SHP77 treated with DMSO at 0.1 percent for 48 hours (cell line): ENCODE measurements around the gene ATG4B.
"Not testable (repeated sequence)": the region's sequence is repeated elsewhere in the genome, so short reads cannot be mapped to it uniquely, and the experiment has no call there.

Source experiments
- DNase-seq: peaks from one replicate; lab custom pipeline; 2025; lab: John Stamatoyannopoulos, UW

The ATG4B gene

DNA sequence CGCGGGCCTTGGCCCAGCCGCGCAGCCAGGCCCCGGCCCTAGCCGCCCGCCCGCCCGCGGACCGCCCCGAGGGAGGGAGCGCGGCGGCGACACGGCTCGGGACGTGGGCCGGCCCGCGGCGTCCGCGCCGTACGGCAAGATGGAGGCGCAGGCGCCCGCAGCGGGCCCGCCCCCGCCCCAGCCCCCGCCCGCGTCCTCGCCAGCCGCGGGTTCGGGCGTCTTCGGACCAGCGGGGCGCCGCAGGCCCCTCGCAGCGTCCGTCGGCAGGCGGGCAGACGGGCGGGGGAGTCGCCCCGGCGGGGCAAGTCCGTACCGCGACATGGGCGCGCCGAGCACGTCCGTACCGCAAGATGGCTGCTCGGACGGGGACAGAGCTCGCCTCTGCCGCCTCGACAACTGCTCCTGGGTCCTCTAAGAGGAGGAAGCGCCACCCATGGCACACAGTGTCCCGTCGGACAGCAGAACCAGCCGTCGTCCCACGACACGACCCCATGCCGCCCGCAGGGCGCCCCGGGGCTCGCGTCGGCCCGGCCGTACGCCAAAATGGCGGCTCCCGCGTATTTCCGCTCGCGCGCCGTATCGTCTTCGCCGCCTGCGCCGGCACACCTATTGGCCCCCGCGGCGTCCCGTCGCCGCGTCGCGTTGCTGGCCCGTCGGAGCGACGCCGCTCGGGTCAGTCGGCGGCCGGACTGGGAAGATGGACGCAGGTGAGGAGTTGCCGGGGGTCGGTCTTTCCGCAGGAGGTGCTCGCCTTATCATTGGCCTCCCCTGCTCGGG is at the start of gene ATG4B, which contains the start of gene THAP4:
Gene ATG4B (plus strand): TSS at position 676 of the 777 bp plus-strand sequence. CDS start 22 bp downstream, at position 698.
Gene THAP4 (minus strand): TSS at position 141 of the 777 bp plus-strand sequence. CDS start 141 bp downstream, outside the sequence.
- peak; percentile 53 for DNase-seq

DNA sequence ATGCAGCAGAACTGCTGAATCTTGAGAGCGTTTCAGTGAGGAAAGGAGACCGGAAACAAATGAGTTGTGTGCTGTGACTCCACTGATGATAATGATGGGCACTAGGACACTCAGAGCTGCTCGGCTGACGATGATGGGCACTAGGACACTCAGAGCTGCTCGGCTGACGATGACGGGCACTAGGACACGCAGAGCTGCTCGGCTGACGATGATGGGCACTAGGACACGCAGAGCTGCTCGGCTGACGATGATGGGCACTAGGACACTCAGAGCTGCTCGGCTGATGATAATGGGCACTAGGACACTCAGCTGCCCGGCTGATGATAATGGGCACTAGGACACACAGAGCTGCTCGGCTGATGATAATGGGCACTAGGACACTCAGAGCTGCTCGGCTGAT is 47.6 kb upstream of the ATG4B start:
- DNase-seq = not testable (repeated sequence)

DNA sequence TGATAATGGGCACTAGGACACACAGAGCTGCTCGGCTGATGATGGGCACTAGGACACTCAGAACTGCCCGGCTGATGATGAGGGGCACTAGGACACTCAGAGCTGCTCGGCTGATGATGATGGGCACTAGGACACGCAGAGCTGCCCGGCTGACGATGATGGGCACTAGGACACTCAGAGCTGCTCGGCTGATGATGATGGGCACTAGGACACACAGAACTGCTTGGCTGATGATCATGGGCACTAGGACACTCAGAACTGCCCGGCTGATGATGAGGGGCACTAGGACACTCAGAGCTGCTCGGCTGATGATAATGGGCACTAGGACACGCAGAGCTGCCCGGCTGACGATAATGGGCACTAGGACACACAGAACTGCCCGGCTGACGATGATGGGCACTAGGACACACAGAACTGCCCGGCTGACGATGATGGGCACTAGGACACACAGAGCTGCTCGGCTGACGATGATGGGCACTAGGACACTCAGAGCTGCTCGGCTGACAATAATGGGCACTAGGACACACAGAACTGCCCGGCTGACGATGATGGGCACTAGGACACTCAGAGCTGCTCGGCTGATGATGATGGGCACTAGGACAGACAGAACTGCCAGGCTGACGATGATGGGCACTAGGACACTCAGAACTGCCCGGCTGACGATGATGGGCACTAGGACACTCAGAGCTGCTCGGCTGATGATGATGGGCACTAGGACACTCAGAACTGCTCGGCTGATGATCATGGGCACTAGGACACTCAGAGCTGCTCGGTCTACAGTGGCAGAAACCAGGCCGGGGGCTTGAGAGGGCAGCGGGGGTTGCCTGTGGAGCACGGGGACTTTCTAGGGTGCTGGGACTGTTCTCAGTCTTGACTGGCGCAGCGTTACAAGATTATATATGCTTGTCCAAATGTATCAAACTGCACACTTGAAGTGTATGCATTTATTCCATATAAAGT is 46.7 kb upstream of the ATG4B start:
- DNase-seq = not testable (repeated sequence)

DNA sequence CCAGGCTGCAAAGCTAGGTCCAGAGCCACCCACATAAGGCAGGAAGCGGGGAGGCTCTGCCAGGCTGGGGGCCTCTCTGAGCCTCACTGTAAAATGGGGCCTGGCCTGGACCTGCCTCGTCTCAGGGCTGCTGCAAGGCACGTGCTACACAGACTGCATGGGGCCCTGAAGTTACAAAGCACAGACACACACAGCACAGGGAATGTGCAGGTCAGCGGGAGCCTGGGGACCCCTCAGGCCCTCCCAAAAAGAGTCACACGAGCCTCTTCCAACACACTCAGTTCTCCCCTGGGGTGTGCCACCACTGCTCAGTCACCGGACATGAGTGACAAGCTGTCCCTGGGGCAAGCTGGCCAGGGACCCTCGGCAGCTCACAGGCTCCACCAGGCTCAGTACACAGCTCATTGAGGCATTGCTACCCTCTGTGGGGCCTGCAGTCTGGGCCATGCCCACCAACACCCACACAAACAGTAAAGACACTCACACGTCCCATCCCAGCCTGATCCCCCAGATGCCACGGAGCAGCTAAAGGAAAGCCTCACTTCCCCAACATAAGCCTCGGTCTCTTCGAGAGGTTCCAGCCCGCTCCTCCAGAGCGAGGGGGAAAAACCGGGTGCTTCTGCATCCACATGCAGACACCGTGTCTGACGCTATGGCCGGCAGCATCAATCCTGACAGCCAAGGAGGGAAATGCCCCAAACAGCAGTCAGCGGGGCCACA is 45.2 kb upstream of the ATG4B start:
- DNase-seq = no peak

DNA sequence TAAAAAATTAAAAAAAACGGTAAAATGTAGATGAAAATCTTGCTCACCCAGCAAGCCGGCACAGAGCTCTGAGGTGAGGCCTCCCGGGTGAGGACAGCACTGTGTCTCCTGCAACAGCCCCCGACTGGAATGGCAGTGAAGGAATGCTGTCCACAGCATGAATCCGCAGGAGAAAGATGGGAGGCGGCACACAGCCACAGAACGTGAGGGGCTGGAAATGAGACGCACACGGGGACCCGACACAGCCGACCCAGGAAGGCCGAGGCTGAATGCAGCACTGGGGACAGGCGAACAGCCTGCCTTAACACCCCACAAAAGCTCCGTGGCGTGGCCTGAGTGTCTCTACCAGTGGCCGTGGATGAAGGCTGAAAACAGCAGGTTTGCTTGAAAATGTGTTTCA is 44.2 kb upstream of the ATG4B start:
- no peak for DNase-seq

DNA sequence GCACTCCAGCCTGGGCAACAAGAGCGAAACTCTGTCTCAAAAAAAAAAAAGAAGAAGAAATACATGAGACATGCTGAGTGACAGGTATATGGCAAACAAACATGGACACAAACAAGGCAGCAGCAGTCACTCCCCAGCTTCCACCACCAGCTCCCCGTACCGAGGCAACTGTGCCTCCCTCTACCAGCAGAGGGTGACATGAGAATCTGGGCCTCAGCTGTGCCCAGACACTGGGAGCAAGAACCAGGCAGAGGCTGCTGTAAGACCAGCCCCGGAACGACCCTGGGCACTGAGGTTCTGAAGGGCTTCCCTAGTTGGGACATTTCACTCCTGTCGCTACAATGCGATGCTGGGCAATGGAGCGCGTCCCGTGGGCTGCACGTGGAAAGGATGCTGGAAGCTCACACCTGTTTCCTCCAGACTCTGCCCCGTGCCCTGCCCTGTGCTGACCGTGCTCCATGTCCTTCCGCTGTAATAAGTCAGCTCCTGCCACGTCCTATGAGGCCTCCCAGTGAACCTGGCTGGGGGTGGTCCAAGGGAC is 41.8 kb upstream of the ATG4B start:
- DNase-seq = no peak

DNA sequence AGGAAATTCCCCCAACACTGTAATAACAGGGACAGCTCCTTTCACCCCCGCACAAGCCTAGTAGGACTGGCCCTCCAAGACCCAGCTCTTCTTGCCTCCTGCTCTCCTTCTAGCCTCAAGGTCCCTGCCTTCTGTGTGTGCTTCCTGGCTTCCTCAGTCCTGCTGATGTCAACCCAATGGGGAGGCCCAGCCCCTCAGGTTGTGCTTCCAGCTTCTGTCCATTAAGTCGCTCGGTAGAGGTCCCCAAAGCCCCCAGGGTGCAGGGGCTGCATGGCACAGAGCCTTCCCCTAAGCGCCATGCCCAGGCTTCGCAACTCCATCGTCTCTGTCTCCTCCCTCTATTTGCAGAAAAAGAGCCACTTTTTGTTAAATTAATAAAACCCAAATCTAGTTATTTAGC is 39.9 kb upstream of the ATG4B start:
- no peak for DNase-seq

DNA sequence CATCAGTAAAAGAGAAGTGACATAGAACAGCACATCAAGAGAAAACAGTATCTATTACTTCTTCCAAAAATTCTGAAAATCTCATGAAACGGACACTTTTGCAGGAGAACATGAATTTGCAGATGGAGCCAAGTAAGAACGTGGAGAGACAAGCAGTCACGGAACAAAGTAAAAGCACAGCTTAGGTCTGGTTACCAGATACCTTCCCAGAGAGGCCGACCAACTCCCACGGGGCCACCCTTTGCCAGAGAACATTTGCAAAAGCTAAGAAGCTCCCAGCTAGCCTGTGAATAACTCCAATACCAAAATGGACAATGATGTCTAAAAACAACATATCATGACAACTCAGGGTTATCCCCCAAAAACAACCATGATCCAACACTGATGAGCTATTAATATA is 39.4 kb upstream of the ATG4B start:
- no peak for DNase-seq

DNA sequence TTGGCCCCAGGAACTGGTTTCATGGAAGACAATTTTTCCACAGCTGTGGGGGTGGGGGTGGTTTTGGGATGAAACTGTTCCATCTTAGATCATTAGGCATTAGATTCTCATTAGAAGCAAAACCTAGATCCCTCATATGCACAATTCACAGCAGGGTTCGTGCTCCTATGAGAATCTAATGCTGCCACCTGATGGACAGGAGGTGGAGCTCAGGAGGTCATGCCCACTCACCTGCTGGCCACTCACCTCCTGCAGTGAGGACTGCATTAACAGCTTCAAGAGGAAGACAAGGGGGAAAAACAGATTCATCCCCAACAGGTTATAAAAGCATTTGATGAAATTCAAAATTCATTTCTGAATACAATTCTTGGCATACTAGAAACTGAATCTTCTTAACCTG is 39.0 kb upstream of the ATG4B start:
- DNase-seq = no peak

DNA sequence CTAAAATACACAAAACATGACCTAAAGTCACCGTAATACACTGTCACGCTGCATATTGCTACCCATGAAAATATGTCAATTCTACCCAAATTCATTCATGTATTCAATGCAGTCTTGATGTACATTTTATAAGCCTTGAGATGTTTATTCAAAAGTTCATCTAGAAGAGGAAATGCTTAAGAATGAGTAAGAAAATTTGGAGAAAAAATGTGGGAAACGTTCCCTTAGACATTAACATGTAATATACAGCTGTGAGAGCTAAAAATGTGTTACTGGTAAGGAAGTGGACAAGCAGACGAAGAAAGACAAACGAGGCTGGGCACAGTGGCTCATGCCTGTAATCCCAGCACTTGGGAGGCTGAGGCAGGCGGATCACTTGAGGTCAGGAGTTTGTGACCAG is 37.9 kb upstream of the ATG4B start:
- no peak for DNase-seq

DNA sequence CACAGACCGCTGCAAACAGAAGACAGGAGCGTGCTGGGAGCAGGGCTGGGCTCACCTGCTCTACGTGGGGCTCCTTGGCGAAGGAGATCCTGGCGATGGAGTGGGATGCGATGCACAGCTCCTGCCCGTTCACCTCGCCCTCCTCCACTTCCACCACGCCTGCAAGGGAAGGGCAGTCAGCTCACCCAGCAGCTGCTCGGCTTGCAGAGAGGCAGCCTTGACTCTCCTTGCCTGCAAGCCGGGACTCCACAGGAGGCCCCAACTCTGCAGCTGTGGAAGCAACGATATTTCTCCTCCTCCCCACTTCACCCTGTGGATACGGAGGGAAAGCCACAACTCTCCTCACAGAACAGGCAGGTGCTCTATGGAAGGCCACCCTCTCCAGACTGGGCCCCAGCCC is 35.7 kb upstream of the ATG4B start:
- no peak for DNase-seq

DNA sequence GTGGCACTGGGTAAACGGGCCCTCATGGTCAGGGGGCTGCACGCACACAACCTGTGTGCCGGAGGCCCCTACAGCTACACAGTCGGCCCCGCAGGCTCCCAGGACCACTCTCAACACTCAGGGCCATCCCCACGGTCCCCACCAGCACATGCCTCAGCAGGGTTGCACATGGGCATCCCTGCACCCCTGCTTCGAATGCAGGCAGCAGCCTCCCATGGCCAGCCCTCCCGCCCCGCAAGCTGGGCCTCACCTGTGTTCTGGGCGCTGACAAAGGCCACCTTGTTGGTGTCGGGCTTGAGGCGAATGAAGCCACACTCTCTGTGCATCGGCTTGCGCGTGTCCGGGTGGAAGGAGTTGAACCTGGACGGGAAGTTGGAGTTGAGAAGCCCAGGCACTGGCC is 34.8 kb upstream of the ATG4B start:
- no peak for DNase-seq

DNA sequence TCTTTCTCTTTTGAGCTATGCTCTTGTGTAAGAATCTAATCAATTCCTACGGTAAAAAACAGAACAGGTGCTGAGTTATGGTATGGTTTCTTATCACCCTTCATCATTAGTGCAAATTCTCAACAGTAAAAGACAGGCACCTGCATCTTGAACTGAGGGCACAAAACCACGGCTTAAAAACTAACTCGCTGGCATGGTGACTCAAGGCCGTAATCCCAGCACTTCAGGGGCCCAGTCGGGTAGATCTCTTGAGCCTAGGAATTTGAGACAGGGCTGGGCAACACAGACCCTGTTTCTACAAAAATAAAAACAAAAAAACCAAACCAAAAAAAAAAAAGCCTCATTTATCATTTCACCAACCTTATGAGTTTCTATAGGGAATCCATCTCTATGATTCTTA is 33.8 kb upstream of the ATG4B start:
- no peak for DNase-seq

DNA sequence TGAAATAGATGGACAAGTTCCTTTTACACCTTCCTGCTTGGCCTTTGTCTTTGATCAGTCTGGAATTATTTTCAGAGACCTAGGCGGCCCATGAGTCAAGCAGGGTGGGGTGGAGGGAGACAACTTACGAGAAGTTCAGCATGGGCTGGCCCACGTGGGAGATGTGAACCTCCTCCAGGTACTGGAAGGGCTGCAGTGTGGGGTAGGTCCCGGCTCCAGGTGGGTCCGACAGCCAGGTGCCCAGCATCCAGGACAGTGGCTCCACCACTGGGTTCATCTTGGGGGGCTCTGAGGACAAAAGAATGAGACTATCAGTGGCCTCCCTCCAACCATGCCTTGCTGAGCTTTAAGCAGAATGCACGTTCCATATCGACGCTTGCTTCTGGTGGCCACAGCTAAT is 31.3 kb upstream of the ATG4B start:
- no peak for DNase-seq

DNA sequence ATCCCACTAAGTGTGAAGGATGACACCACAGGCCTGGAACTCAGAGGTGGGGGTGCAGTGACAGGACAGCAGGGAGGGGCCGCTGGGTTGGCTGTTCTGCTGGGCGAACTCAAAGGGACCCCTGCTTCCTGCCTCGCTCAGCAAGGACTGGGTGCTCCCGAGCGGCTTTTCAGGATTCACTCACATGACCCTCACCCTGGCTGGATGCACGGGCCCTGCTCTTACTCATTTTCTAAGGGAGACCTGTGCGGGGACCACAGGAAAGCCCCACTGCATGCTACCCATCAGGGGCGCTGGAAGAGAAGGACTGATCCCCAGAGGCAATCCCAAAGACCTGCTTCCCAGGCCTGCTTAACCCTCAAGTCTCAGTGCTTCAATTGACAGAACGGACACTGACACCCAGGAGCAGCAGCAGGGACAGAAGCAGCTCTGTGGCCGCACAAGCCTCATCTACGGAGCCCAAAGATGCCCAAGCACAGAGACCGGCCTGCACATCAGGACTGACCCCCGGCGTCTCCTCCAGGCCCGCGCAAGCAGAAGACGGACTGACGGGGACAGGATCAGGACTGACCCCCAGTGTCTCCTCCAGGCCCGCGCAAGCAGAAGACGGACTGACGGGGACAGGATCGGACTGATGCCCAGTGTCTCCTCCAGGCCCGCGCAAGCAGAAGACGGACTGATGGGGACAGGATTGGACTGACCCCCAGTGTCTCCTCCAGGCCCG is 30.2 kb upstream of the ATG4B start:
- no peak for DNase-seq

DNA sequence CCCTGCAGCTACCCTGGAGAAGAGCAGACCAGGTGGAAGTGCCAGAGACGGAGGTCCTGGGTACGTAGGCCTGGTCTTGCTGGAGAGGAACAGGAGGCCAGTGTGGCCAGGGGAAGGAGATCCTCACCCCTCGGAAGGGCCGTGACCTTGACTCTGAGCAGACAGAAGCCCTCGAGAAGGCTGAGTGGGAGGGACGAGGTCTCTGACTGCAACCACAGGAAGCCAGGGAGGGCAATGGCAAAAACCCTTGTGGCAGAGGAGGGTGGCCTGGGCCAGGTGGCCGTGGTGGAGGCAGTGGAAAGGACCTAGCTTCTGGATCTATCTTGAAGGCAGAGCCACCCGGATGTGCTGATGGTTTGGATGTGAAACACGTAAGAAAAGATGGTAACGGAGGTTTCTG is 28.6 kb upstream of the ATG4B start:
- no peak for DNase-seq

DNA sequence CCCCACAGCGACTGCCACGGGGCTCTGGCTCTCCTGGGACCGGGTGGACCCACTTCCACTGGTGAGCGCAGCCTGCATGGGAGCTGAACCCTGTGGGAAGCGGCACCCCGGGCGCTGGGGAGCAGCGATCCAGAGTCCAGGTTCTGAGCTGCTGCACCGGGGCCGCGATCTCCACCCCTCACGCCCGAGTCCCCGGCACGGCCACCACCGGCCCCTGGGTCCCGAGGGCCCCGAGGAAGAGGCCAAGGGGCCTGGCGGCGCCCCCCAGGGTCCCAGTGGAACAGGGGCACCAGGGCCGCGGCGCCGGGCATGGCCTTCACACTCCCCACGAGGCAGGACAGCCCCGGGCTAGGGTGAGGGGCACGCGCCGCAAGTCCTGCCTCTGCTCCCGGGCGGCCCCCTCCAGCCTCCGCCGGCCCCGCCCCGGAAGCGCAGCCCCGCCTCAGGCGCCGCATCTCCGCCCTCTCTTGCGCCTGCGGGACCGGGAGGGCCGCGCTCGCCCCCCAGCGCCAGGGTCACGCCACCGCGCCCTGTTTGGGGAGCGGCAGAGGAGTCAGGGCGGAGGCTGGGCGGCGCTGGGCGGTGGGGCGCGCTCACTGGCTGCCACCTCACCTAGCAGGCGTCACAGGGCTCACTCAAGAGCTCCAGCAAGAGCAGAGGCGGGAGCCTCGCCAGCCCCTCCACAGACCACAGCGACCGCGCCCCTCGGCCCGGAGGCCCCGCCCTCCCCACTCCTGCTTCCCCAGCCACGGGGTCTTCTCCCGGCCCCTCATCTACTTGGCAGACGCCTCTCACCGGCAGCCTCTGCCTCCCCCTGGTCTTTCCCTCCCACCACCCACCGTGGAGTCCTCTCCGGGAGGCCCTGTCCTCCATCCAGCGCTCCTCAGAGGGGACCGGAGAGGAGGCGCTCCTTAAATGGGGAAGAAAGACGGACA is 27.4 kb upstream of the ATG4B start:
- DNase-seq = no peak

DNA sequence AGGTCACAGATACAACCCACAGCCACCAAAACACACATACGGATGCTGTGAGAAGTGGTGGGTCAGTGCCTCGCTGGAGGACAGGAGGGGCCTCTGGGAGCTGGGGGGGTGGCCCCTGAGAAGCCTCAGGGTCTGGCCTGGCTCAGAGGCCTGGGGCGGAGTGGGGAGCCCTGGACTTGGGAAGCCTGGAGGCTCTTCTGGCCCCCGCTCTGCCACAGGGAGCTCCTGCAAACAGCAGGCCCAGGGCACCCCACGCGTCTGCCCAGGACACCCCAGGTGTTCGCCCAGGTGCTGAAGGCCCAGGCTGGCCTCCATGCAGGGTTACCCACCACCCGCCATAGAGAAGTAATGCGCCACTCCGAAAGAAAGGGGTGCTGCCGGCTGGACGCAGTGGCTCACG is 26.4 kb upstream of the ATG4B start:
- DNase-seq = no peak

DNA sequence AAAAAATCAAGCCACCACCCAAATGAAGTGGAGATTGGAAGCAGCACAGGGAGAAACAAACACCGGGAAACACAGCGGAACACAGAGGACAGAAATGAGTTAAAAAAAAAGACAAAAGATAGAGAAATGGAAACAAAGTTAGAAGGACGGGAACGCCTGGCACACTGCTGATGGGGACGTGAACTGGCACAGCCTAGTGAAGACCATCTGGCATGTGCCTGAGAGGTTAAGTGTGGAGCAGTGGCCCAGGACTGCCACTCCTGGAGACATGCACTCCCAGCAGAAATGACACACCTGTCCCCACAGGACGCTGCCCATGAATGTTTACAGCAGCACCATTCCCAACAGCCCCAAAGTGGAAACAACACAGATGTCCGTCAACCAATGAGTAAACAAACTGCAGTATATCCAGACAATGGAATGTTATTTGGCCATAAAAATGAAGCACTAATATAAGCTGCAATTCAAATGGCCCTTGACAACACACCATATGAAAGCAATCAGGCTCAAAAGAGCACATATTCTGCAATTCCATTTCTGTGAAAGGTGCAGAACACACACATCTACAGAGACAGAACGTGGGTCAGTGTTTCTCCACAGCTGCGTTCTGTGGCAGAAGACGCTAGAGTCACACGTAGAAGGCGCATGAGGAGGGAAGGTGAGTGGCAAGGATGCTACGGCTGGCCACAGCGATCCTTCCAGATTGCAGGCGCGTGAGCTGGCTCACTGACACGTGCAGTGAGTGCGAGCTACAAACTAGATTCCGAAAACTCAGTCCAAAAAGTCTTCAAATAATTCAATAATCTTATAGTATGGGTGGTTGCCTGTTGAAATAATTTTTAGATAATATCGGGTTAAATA is 25.1 kb upstream of the ATG4B start:
- no peak for DNase-seq
